NCI-H446 (cell line): ENCODE results near the gene DMD.
"Not testable (repeated sequence)": the region's sequence is repeated elsewhere in the genome, so short reads cannot be mapped to it uniquely, and the experiment has no call there.

Experiments
- DNase-seq, 2 experiments: peaks; one replicate each; lab custom pipeline; 2025; lab: John Stamatoyannopoulos, UW

DMD gene

DNA sequence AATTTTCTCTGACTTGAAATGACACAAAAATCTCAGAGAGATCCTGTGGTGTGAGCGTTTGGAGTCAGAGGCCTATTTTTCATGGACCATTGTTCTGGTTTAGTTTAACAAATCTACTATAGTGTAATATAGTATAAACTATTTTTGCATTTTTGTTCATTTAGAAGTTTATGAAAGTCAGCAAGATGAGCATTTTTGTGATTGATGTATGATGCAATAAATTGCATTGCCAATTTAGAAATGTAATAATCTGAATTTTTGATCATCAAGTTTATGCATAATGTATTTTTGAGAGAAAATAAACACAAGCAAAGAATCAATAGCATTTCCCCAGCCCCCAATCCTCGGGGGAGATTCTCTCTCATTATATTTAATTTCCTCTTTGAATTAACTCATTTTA is 1620.0 kb downstream of the DMD start:
- DNase-seq = no peak

DNA sequence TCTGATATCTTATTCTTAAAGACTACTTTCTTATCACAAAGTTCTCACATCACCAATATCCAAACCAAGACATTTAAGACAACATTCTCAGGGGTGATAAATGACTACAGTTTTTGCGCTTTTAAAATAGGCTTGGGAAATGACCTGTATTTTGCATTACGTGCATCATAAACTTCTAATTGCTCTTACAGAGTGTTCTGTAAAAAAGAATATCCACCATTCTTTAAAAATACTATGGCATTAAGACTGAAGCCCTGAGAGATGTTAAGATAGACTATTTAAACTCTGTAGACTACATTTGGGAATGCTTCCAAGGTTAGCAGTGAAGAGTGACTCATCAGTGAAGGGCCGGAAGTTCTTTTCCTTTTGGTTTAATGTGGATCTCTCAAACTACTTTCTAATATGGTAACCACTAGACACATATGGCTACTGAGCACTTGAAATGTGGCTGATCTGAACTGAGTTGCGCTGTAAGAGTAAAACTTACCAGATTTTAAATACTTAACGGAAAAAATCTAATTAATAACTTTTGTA is 1620.7 kb downstream of the DMD start:
- peak in 1 of 2 experiments; percentile 30 for DNase-seq

DNA sequence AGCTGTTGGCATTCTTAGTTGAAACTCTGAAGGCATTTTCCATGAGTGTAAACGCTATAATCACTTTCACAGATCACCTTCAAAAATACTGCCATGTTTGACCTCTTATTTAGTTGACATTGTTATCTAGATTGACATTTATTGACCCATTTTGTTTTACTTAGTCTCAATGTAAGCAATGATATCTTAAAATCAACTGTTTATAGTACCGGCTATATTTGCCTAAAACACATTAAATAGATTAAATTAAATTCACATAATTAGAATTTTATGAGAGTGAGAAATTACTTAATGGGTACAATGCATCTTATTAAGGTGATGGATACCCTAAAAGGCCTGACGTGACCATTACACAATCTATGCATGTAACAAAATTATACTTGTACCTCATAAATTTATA is 1621.8 kb downstream of the DMD start:
- no peak for DNase-seq

DNA sequence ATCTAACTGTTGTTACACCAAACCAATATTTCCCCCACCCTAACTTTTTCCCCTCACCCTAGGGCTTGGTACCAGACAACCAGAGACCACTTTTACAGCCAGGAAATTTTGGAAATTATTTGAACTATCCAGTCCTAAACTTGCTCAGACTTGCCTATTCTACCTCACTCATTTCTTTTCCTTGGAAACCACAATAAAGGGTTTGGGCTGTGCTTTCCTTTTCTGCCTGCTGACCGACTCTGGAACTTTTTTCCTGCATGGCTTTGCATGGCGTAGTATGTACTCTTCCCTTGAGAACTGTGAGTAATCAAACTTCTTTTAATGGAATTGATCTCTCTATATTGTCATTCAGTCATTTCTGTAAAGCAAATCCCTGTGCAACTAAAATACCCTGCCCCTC is 1623.0 kb downstream of the DMD start:
- DNase-seq = no peak

DNA sequence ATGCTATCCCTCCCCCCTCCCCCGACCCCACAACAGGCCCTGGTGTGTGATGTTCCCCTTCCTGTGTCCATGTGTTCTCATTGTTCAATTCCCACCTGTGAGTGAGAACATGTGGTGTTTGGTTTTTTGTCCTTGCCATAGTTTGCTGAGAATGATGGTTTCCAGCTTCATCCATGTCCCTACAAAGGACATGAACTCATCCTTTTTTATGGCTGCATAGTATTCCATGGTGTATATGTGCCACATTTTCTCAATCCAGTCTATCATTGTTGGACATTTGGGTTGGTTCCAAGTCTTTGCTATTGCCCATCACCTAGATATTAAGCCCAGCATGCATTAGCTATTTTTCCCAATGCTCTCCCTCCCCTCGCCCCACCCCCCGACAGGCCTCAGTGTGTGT is 1627.5 kb downstream of the DMD start:
- DNase-seq = not testable (repeated sequence)

DNA sequence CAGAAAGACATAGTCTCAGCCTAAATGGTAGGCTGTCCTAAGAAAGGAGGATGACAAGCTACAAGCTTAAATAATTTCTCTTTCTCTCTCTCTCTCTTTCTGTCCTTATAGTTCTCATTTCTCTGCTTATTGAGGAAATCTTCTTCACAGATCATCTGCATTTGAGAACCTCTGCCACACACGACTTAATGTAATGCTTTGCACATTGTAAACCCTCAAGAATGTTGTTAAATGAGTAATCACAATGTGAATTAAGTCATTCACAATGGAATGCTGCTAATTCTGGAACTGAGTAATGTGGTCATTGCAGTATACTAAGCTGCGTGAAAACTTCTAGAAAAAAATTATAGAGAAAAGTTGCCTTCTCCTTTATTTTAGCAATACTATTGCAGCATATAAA is 1630.6 kb downstream of the DMD start:
- no peak for DNase-seq

DNA sequence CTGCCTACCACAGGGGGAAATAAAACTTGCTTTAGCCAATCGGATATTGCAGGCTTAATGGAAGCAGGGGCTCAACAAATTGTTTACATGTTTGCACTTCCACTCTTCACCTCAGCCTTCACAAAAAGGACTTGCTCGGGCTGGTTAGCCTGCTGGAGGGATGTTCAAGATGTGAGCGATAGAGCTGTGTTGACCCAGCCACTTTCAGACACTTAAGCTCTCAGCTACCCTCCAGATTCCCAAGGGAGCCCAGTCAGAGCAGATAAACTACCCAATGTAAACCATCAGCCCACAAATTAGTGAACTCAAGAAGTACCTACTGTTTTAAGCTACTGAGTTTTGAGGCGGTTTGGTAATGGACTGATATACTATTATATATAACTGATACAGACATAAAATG is 1631.1 kb downstream of the DMD start:
- no peak for DNase-seq

DNA sequence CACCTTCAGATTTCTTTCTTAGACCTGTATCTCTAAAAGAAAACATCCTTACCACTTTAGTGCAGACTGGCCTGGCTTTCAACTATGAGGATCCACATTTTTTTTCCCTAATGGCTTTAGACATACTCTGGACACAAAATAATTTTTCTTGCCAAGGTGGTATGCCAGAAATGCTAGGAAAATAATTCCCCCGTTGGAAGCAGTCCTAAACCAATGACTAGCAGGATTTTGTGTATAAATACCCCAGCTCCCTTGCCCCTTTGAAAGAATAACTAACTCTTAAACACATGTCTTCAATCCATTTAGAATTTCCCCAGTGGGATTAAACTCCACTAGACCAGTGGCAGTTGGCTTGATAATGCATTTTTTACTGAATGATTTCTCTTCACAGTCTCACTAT is 1639.0 kb downstream of the DMD start:
- peak in 1 of 2 experiments; percentile 2 for DNase-seq

DNA sequence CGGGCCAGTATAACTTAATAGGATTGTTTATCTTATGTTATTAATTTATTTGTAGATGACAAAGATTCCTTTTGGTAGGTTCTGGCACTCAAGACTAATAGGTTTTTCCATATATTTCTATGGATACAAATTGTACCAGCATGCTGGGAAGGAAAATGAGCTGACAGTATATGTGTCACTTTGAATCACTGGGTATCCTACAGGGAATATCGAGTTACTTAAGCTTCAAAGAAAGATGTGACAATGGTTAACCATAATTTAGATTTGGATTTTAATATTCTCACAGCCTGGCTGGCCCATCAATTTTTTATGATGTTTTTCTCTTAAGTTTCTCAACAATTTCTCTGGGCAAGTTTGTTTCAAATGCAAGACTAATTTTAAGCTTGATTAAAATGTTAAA is 1640.7 kb downstream of the DMD start:
- no peak for DNase-seq

DNA sequence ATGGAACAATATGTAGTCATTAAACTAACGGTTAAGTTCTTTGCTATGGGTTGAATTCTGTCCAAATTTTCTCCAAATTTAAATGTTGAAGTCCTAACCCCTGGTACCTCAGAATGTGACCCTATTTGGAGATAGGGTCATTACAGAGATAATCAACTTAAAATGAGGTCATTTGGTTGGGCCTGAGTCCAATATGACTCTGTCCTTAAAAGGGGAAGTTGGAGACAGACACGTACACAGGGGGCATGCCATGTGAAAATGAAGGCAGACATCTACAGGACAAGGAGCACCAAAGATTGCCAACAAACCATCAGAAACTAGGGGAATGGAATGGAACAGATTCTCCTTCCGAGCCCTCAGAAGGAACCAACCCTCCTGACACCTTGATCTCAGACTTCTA is 1647.6 kb downstream of the DMD start:
- DNase-seq = no peak

DNA sequence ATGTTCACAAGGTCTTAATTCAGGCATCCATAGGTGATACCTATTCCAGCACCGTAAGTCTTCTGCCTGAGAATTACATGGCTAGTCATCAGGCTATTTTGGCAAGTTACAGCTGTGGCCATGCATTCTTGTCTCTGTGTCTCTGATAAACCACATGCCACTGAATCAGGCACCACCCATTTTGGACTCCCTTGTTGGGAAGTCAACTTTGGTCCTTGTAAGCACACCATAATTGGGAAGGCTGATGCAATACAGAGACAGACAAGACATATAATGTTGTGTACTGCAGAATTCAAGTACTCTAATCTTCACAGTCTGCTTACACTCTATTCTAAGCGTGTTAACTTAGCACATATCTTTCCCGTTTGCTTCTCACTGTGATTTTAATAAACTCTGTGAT is 1655.8 kb downstream of the DMD start:
- no peak for DNase-seq

DNA sequence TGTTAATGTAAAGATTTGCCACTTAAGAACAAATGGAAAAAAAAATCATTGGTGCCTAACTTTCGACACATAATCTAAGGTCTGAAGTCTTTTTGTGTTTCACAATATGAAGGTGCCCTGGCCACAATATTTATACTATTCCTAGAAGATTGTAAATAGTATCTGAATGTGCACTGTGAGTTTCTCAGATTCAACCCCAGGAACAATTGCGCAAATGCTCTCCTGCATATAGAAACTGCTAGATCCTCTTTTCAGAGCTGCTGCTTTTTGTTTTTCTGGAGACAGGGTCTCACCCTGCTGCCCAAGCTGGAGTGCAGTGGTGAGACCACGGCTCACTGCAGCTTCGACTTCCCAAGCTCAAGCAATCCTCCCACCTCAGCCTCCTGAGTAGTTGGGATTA is 1659.4 kb downstream of the DMD start:
- DNase-seq = no peak

DNA sequence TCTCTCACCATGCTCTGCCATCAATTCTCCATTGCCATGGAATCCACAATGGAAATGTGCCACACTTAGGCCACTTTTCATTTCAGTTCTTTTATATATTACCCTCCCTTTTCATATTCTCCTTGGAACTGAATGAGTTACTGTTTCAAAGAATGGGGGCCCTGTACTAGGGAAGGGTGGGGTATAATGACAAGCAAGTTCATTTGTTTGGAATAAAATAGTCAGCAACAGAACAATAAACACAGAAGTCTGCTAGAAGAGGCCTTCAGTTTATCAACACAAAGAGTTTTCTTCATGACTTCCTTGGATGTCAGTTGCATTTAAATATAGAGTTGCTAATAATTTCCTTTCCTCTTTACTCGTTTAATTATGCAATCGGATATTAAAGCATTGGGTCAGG is 1661.2 kb downstream of the DMD start:
- no peak for DNase-seq

DNA sequence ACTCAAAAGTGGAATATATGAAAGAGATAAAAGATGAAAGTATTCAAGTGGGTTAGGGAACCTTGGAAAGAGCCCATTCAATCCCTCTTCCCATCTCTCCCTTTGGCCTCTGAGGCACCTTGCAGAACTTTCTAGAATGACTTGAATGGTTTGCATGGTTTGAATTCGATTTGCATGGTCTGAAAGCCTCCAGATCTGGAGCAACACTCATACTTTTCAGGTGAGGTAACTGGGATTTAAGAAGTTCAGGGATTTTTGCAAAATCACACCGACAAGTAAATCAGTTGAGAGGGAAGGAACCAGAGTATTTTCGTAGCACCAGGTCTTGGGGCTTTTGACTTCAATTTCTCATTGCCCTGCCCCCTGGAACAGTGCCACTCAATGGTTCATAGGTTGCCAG is 1663.5 kb downstream of the DMD start:
- no peak for DNase-seq

DNA sequence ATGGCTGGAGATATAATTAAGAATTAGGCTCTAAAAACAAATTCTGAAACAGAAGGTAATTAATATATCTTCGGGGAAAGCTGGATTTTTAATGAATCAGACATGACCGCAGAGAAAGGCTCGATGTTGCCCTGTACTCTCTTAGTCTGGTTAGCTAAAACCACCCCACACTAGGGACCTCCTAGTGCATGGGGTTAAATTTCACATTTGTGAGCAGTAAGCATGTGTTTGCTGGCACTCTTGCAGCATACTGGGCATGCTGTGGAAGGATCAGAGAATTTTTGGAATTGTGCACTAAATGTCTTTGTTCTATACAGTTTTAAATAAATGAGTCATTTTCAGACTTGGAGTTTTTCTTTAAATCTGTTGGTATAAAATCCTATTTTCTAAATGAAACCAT is 1663.9 kb downstream of the DMD start:
- DNase-seq = peak in 1 of 2 experiments; percentile 2

DNA sequence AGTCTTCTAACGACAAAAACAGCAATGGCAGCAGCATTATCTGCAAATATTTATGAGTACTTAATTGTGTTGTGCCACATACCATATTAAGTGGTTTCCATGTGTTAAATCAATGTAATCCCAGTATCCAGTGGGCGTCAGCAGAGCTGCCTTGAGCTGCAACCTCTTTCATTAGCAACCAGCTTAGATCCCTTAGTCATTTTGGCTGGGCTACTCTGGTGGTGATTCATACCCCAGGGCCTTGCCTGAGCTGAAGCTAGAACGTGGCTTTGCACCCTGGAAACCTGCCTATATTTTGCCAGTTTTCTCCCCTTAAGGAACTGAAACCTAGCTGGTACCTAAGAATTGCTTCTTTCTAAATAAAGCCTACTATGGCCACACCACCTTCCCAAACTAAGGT is 1665.2 kb downstream of the DMD start:
- peak in 1 of 2 experiments; percentile 4 for DNase-seq

DNA sequence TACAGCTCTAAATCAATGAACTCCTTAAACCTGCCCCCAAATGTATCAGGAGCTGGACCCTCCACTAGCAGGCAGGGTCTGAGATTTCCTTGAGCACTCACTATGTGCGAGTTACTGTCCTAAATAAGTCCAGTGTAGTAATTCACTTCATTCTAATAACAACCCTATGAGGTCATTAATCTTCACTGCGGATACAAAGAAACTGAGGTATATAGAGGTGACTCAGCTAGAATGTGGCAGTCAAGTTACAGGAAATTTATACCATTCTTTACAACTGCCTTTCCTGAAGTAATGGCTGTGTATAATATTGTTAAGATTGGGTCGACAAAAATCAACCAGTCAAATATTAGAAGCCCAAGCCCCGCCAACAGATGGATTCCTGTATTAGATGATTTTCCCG is 1665.6 kb downstream of the DMD start:
- no peak for DNase-seq

DNA sequence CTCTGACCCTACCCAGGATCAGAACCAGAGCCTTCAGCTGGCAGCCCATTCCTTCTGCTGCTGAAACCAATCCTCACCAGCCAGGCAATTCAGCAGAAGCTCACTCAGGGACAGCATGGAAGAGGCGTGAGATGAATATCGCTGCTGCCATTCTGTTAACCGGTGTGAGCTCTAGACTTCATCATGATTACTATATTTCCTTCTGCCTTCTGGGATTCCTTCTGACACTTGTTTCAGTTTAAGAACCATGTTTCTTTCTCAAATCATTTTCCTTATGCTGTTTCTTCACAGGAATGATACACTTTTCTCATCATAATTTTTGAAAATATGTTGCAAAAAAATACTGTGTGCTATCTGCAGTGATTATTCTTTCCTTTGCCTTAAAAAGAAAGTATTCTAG is 1666.2 kb downstream of the DMD start:
- no peak for DNase-seq

DNA sequence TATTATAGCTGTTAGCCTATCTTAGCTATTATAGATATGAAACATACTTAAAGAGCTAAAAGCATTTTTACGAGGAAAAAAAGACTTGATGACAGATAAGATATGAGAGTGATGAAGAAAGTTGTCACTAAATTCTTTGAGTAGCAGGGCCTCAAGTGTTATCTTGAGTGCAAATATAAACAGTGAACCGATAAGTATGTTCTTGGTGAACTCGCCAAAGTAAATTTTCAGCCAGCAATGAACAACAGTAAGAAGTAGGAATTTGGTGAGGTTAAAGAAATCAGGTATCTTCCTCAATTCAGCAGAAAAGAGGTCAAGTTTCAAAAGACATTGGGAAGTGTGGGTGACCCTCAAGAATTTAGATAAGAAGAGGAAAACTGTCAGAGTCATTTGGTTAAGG is 1667.7 kb downstream of the DMD start:
- no peak for DNase-seq

DNA sequence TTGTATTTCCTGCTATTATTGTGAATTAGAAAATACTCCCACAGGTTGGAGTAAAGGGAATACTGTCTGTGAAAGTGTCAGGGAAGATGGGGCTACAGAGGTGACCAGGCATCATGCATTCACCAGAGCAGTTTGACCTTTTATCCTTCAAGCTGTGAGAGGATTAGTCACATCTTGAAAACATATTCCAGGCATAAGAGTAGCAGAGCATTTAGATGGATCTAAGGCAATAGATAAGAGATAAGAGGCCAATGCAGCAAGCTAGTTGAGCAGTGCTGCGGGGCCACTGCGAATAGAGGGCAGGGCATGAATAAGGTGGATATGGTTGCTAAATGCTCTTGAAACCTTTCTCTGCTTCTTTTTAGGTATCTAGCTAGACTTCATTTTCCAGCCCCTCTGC is 1668.8 kb downstream of the DMD start:
- no peak for DNase-seq

DNA sequence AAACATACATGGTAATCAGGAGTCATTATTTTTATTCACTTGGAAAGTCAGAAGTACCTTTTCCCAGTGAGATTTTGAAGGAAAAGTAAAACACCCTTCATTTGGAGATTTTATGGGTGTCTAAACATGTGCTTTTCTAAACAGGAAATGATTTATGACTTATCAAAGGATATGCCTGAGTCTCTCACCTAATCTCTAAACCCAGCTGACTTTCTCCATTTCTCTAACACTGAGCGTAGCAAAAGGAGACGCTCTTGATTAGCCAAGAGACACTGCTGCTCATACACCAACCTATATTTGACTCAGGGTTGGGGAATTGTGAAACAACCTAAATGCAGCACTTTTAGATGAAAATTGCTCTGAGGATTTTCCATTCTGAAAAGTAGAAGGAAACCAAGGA is 1671.0 kb downstream of the DMD start:
- DNase-seq = no peak

DNA sequence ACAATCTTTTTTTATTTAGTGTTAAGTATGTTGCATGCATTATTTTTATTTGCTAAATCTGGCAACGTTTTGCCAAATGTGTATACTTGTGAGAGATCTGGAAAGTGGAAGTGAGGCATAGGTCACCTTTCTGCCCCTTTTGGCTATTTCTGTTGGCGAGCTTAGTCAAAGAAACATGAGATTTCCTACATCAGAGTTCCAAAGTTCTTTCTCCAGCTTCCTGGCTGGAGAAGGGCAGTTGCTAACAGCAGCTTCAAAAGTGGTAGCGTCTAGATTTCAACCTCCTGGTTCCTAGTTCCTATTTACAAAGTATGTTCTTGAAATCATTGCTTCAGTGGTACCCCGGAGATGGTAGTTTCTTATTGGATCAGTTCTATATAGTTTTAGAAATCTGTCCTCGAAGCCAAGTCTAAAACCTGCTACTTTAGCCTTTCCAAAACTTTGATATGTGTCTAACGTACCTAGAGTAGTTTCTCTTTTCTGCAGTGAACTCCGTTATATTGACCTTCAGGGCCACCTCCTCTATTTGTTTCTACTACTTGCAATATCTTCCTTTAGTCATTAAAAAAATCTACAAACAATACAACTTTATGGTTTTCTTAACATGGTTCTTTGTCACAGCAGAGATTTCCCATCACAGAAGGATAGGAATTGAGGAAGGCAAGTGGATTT is 1683.8 kb downstream of the DMD start:
- no peak for DNase-seq

DNA sequence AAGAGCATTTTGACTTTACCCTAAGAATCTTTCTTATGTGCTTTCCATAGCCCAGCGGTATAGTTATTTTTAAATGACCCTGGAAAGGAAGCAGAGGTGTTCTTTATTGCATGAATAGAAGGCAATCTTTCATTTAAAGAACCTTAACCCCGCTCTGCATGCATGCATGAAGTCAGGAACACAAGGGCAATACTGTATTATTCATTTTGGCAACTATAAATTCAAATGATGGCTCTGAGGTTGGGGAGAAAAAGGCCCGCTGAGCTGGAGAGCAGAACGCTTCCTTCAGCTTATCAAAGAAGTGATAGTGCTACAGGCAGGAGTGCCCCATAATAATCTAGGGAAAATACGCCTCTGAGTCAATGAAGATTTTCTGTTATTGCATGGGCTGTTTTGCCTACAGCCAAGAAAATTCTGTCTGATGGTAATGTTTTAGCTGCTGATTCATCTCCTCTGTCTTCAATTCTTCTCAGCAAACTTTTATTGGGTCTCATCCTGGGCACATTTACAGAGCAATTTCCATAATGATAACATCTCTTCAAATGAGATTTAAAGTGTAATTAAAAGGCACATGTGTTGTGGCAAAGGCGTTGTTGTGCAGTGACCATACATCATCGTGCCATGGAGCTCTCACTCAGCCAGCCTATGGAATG is 1687.3 kb downstream of the DMD start:
- no peak for DNase-seq

DNA sequence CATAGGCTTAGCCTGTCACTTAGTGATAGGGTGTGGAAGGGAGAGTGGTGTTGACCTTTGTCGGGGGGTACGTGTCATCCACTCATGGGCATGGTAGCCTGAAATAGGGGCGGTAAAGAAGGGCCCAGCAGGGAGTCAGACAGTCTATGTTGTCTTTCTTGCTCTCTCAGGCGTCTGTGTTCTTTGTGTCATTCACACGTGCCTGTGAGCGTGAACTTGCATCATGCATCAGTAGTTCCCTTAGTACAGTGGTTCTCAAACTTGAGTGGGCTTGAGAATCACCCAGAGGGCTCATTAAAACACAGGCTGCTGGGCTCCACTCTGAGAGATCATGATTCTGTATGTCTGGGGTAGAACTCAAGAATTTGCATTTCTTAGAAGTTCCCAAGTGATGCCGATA is 1688.6 kb downstream of the DMD start:
- DNase-seq = no peak
